T-cell (primary cell): ENCODE results near the gene KCNK15. TPM values are rescaled to one million over a fixed set of nuclear protein-coding genes. Genes with fewer than 3 reads are reported as not detected.

Experiments
- ATAC-seq, 4 experiments: fragments of 200-7000 bp in 3 of 4; fragments of 150-1000 bp in 1 of 4; cut with Tn5 transposase; replicated peaks in 1 of 4; 1 replicate in 3 of 4; 2 replicates in 1 of 4; pipeline ENCODE4 v1.10.0; 2021; ENCODE audit warnings: moderate library complexity in 3 of 4, mild to moderate bottlenecking in 2 of 4, moderate number of reproducible peaks in 1 of 4
- CTCF ChIA-PET, 2 donors: fragments of 300-600 bp; sonication (Branson Sonifier 250); formaldehyde crosslinking; loops; one replicate each; lab custom pipeline; 2022; ENCODE audit warnings: antibody characterized with exemption in 2 of 2; lab: Charles Lee
- POLR2A ChIA-PET, 2 donors: fragments of 300-600 bp; sonication (Branson Sonifier 250); formaldehyde crosslinking; loops; one replicate each; lab custom pipeline; 2022; ENCODE audit warnings: antibody characterized with exemption in 2 of 2; lab: Charles Lee
- DNase-seq, 35 experiments: peaks; one replicate each; pipeline versions ENCODE4 v3.0.0 to v3.0.0-alpha.2; 2013 to 2023
- H3K27ac ChIP-seq: one replicate; pipeline ENCODE4 v1.5.1; 2013; ENCODE audit warnings: low read length
- H3K27me3 ChIP-seq, 2 experiments: replicated peaks in 1 of 2; 1 replicate in 1 of 2; 2 replicates in 1 of 2; pipeline versions ENCODE4 v1.6.1 to v1.7.0; 2013; ENCODE audit warnings: low read length in 1 of 2, mixed read lengths in 1 of 2; ENCODE audit not compliant: control insufficient read depth in 2 of 2, insufficient read depth in 2 of 2; ENCODE audit errors: extremely low read depth in 1 of 2
- H3K36me3 ChIP-seq, 2 donors: 1 replicate in 1 of 2; 2 replicates in 1 of 2; pipeline versions ENCODE4 v1.6.1 to v1.7.0; 2013; ENCODE audit warnings: low read length in 1 of 2; ENCODE audit not compliant: control insufficient read depth in 2 of 2, insufficient read depth in 1 of 2; ENCODE audit errors: extremely low read depth in 1 of 2
- H3K4me1 ChIP-seq, 2 experiments: 1 replicate in 1 of 2; 2 replicates in 1 of 2; pipeline versions ENCODE4 v1.6.1 to v1.7.0; 2013; ENCODE audit warnings: low read length in 2 of 2, mixed read lengths in 1 of 2; ENCODE audit not compliant: insufficient read depth in 2 of 2, control insufficient read depth in 1 of 2; ENCODE audit errors: extremely low read depth in 1 of 2
- H3K4me3 ChIP-seq, 2 donors: 1 replicate in 1 of 2; 2 replicates in 1 of 2; pipeline versions ENCODE4 v1.5.1 to v1.7.0; 2013; ENCODE audit warnings: mild to moderate bottlenecking in 2 of 2, low read length in 1 of 2, moderate library complexity in 1 of 2; ENCODE audit not compliant: control insufficient read depth in 1 of 2; ENCODE audit errors: extremely low read depth in 1 of 2
- H3K9me3 ChIP-seq: 2 replicates; pipeline ENCODE4 v1.7.0; 2013
- H3K27ac Mint-ChIP-seq, 2 donors: one replicate each; pipeline ENCODE4 v1.8.0; 2020 to 2021; ENCODE audit warnings: mild to moderate bottlenecking in 2 of 2, mixed read lengths in 2 of 2
- H3K27me3 Mint-ChIP-seq, 2 donors: one replicate each; pipeline ENCODE4 v1.8.0; 2021 to 2022; ENCODE audit warnings: mixed read lengths in 2 of 2
- H3K36me3 Mint-ChIP-seq: one replicate; pipeline ENCODE4 v1.8.0; 2021; ENCODE audit warnings: mixed read lengths
- H3K4me1 Mint-ChIP-seq, 3 donors: one replicate each; pipeline ENCODE4 v1.8.0; 2020 to 2022; ENCODE audit warnings: mixed read lengths in 3 of 3, mild to moderate bottlenecking in 1 of 3
- H3K4me3 Mint-ChIP-seq, 3 donors: one replicate each; pipeline ENCODE4 v1.8.0; 2020 to 2022; ENCODE audit warnings: mild to moderate bottlenecking in 3 of 3, mixed read lengths in 3 of 3, moderate library complexity in 3 of 3
- H3K9me3 Mint-ChIP-seq, 3 donors: one replicate each; pipeline ENCODE4 v1.8.0; 2020 to 2022; ENCODE audit warnings: mixed read lengths in 3 of 3
- WGBS: methylation state at CpG from one replicate; pipeline ENCODE4 v1.1.5; 2013; ENCODE audit warnings: missing lambda C conversion rate; ENCODE audit not compliant: insufficient coverage; 5-methylcytosine and 5-hydroxymethylcytosine counted together
- total RNA-seq, 35 experiments: library from RNA in 6 of 35; stranded (reverse) in 6 of 35; fragments of 120-200 nt in 1 of 35; gene quantifications; one replicate each; pipeline versions ENCODE4 v1.2.1 to v1.2.4 and lab custom pipeline; 2013 to 2026

The KCNK15 gene
- total RNA-seq, 5 donors from 2014 or later (not counting 1 experiment from before 2014, with no cell fraction given) = 0.13 TPM; not detected in 4

DNA sequence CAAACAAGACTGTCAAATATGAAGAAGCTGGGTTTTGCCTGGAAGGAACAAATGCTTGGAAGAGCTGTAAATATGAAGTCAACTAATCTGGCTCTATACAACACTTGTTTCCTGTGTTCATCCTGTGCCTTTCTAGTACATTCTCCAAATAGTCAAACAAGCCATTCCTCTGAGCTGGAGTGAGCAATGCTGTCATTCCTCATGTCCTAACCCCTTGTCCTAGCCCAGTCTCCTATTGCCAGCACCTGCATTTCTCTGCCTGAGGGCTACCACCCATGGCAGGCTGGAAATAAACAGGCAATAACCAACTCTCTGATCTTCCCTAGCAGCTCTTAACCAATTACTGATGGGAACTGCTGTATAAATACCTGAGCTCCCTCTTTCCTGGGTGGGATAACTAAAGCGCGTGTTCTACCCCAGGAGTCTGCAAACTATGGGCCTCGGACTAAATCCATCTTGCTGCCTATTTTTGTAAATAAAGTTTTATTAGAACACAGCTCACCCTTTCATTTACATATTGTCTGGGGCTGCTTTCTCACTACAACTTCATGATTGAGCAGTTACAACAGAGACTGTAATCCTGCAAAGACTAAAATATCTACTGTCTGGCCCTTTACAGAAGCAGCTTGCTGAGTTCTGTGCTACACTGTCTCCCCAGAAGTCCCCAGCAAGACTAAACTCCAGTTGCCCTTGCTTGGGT lies 51.2 kb downstream of the KCNK15 start:
- peaks cover 7 to 10% of the 10 kb centered on the region in 2 donors for H3K27me3 Mint-ChIP-seq
- ChIA-PET POLR2A (no interaction called here), CTCF (interaction anchor here in 1 of 2 donors (0.7 kb wide), 1 partner anchor 511 kb away, joined by 4 read pairs; no protein-coding TSS in a partner anchor)
- DNase-seq (no peak), ATAC-seq (no peak)
- no peaks in the 10 kb centered on the region for H3K36me3 Mint-ChIP-seq
- H3K27me3 ChIP-seq = peaks cover 0 to 14% of the 10 kb centered on the region in 2 experiments
- no peak overlapping the region for H3K4me3 Mint-ChIP-seq
- H3K9me3 ChIP-seq = no peaks in the 10 kb centered on the region
- no peak overlapping the region for H3K27ac ChIP-seq
- H3K36me3 ChIP-seq = no peaks in the 10 kb centered on the region
- no CpG with 5 or more reads among the region's 3 CpGs for WGBS
- H3K4me1 ChIP-seq = no peaks in the 10 kb centered on the region
- H3K9me3 Mint-ChIP-seq = no peaks in the 10 kb centered on the region
- H3K4me1 Mint-ChIP-seq = no peaks in the 10 kb centered on the region
- H3K27ac Mint-ChIP-seq = no peak overlapping the region
- H3K4me3 ChIP-seq = no peak overlapping the region

- H3K27me3 Mint-ChIP-seq = peaks cover 16 to 23% of the 10 kb centered on the region in 2 donors
- no peaks in the 10 kb centered on the region for H3K4me1 Mint-ChIP-seq
- POLR2A ChIA-PET = no interaction called here
Observed at GRCh38 chr20:44799691-44800090, 54.0 kb downstream of the KCNK15 start.

DNA sequence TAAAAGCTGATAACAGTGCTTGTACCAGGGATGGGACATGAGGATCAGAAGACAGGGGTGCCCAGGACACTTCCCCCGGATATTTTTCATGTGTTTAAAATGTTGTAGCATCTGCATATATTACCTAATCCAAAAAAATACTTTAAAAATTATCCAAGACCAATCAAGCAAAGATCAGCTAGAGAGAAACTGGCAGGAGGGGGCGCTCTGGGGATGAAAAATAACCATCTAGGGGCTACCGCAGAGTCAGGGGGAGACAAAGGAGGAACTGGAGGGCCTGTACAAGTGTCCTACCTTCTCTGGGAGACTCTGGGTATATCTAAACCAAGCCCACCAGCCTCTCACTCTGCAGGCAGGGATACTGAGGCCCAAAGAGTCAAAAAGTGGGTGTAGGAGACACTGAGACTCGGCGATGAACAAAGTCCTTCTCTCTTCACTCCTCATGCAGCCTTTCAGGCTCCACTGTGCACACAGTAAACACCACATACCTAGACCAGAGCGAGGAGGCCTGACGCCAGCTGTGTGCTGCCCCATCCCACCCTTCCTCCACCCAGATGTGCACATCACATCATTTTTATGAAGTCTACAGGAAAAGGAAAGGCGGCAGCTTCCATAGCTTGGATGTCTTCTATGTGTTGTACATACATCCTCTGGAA lies 54.9 kb downstream of the KCNK15 start:
- Mint-ChIP-seq H3K4me3 (no peak overlapping the region), H3K27ac (no peak overlapping the region), H3K9me3 (no peaks in the 10 kb centered on the region), H3K4me1 (no peaks in the 10 kb centered on the region), H3K27me3 (peaks cover 19 to 23% of the 10 kb centered on the region in 2 donors), H3K36me3 (no peaks in the 10 kb centered on the region)
- ChIA-PET POLR2A (no interaction called here), CTCF (no interaction called here)
- Histone ChIP-seq H3K9me3 (no peaks in the 10 kb centered on the region), H3K36me3 (no peaks in the 10 kb centered on the region), H3K4me1 (no peaks in the 10 kb centered on the region), H3K4me3 (no peak overlapping the region), H3K27me3 (peaks cover 0 to 16% of the 10 kb centered on the region in 2 experiments), H3K27ac (no peak overlapping the region)
- WGBS = 74% methylated on average over 3 of the region's 8 CpGs
- peak in 4 of 35 experiments; percentile 4 to 13 (median 8) for DNase-seq
- no peak for ATAC-seq

More at GRCh38 chr20:44799691-44800090, 54.0 kb downstream of the KCNK15 start:
- DNase-seq = no peak
- H3K4me1 ChIP-seq = no peaks in the 10 kb centered on the region
- Mint-ChIP-seq H3K36me3 (no peaks in the 10 kb centered on the region), H3K4me3 (no peak overlapping the region), H3K9me3 (no peaks in the 10 kb centered on the region), H3K27ac (no peak overlapping the region)
- H3K36me3 ChIP-seq = no peaks in the 10 kb centered on the region
- H3K27me3 ChIP-seq = peaks cover 0 to 9% of the 10 kb centered on the region in 2 experiments
- no peaks in the 10 kb centered on the region for H3K9me3 ChIP-seq
- H3K27ac ChIP-seq = no peak overlapping the region
- CTCF ChIA-PET = no interaction called here
- ATAC-seq = no peak
- 88% methylated on average over 2 of the region's 5 CpGs for WGBS
- no peak overlapping the region for H3K4me3 ChIP-seq

Other genes starting within 250 kb of the KCNK15 start
- gene SERINC3, start 223.8 kb upstream of the KCNK15 start, total RNA-seq = 10 to 100 TPM; 60.5 to 83.0 (median 78.4) TPM
- gene PKIG, start 163.3 kb upstream of the KCNK15 start, total RNA-seq = 1 to 10 TPM; 2.1 to 7.7 (median 4.7) TPM
- gene ADA, start 94.2 kb upstream of the KCNK15 start, total RNA-seq = 10 to 100 TPM; 21.9 to 42.1 (median 33.3) TPM
- under 1 TPM in 3 of 5 donors, not detected in 2; 0.13 to 0.41 (median 0.29) TPM for gene CCN5, start 30.5 kb upstream of the KCNK15 start, total RNA-seq
- gene RIMS4, start 64.7 kb downstream of the KCNK15 start, total RNA-seq = under 1 TPM in 2 of 5 donors, not detected in 3; 0.06 to 0.12 TPM
- 100 to 1,000 TPM; 198 to 233 (median 205) TPM for gene YWHAB, start 139.8 kb downstream of the KCNK15 start, total RNA-seq
- gene PABPC1L, start 164.2 kb downstream of the KCNK15 start, total RNA-seq = 10 to 100 TPM; 45.6 to 66.2 (median 58.2) TPM
- 10 to 100 TPM in 3 of 5 donors, 1 to 10 TPM in 2; 7.8 to 12.8 (median 11.4) TPM for gene TOMM34, start 214.5 kb downstream of the KCNK15 start, total RNA-seq
- gene STK4, start 220.6 kb downstream of the KCNK15 start, total RNA-seq = 100 to 1,000 TPM; 244 to 315 (median 271) TPM